ENCODE measurements around the gene EDIL3. TPM values are rescaled to one million over a fixed set of nuclear protein-coding genes. Genes with fewer than 3 reads are reported as not detected.

Gene EDIL3
- total and polyA plus RNA-seq, 2 donors (not counting 1 experiment from before 2014, with no cell fraction given), result 12.1 to 149 TPM

- no peak for DNase-seq (ENCODE audit: low read depth in 2 of 2)
- no peaks in the 10 kb centered on the region for H3K36me3 ChIP-seq (ENCODE audit: control insufficient read depth, insufficient read depth, low read length)
- H3K79me2 ChIP-seq (ENCODE audit: control insufficient read depth, insufficient read depth, low read length), result no peaks in the 10 kb centered on the region
- TF ChIP-seq EZH2 (IDR thresholded peaks at IDR 0.05; ENCODE audit: low read length, missing control alignments), result no peak
- no peak for TF ChIP-seq CTCF (conservative IDR thresholded peaks at IDR 0.05 in 1 of 2, IDR thresholded peaks at IDR 0.05 in 1 of 2; ENCODE audit: low read depth in 1 of 2, low read length in 2 of 2)
- H3K4me1 ChIP-seq (ENCODE audit: control insufficient read depth, extremely low read depth, insufficient read depth, low read length), result no peaks in the 10 kb centered on the region
- no peak overlapping the region for H3K9ac ChIP-seq (ENCODE audit: insufficient read depth, low read length)
- H3K27me3 ChIP-seq (ENCODE audit: control insufficient read depth, insufficient read depth, low read length), result no peaks in the 10 kb centered on the region
- H3K27ac ChIP-seq (ENCODE audit: insufficient read depth, low read length), result no peak overlapping the region
- no peaks in the 10 kb centered on the region for H4K20me1 ChIP-seq (ENCODE audit: control insufficient read depth, extremely low read depth, insufficient read depth, low read length)
- H3K9me3 ChIP-seq (ENCODE audit: control insufficient read depth, insufficient read depth, low read depth, low read length), result no peaks in the 10 kb centered on the region
- H3K4me2 ChIP-seq (ENCODE audit: extremely low read depth, insufficient read depth, low read length), result no peak overlapping the region
- H2AFZ ChIP-seq (ENCODE audit: low read length), result no peak overlapping the region
- H3K4me3 ChIP-seq (replicated peaks in 1 of 4; ENCODE audit: control extremely low read depth in 1 of 4, insufficient read depth in 1 of 4, low read depth in 3 of 4, low read length in 4 of 4), result no peak overlapping the region
Observed at GRCh38 chr5:84130006-84130580, 254.6 kb downstream of the EDIL3 start.

- Histone ChIP-seq H3K4me2 (ENCODE audit: extremely low read depth, insufficient read depth, low read length) (no peak overlapping the region), H3K9ac (ENCODE audit: insufficient read depth, low read length) (no peak overlapping the region), H3K36me3 (ENCODE audit: control insufficient read depth, insufficient read depth, low read length) (no peaks in the 10 kb centered on the region), H3K27me3 (ENCODE audit: control insufficient read depth, insufficient read depth, low read length) (no peaks in the 10 kb centered on the region), H3K79me2 (ENCODE audit: control insufficient read depth, insufficient read depth, low read length) (no peaks in the 10 kb centered on the region), H2AFZ (ENCODE audit: low read length) (no peak overlapping the region), H3K9me3 (ENCODE audit: control insufficient read depth, insufficient read depth, low read depth, low read length) (no peaks in the 10 kb centered on the region), H4K20me1 (ENCODE audit: control insufficient read depth, extremely low read depth, insufficient read depth, low read length) (no peaks in the 10 kb centered on the region), H3K27ac (ENCODE audit: insufficient read depth, low read length) (no peak overlapping the region), H3K4me3 (replicated peaks in 1 of 4; ENCODE audit: control extremely low read depth in 1 of 4, insufficient read depth in 1 of 4, low read depth in 3 of 4, low read length in 4 of 4) (no peak overlapping the region), H3K4me1 (ENCODE audit: control insufficient read depth, extremely low read depth, insufficient read depth, low read length) (no peaks in the 10 kb centered on the region)
- TF ChIP-seq EZH2 (IDR thresholded peaks at IDR 0.05; ENCODE audit: low read length, missing control alignments) (no peak), CTCF (conservative IDR thresholded peaks at IDR 0.05 in 1 of 2, IDR thresholded peaks at IDR 0.05 in 1 of 2; ENCODE audit: low read depth in 1 of 2, low read length in 2 of 2) (no peak)
- no peak for DNase-seq (ENCODE audit: low read depth in 2 of 2)
Observed at GRCh38 chr5:84125216-84125615, 259.5 kb downstream of the EDIL3 start.

- Histone ChIP-seq H2AFZ (ENCODE audit: low read length) (no peak overlapping the region), H3K9ac (ENCODE audit: insufficient read depth, low read length) (no peak overlapping the region), H3K4me2 (ENCODE audit: extremely low read depth, insufficient read depth, low read length) (no peak overlapping the region), H3K9me3 (ENCODE audit: control insufficient read depth, insufficient read depth, low read depth, low read length) (no peaks in the 10 kb centered on the region), H3K4me3 (replicated peaks in 1 of 4; ENCODE audit: control extremely low read depth in 1 of 4, insufficient read depth in 1 of 4, low read depth in 3 of 4, low read length in 4 of 4) (no peak overlapping the region), H3K79me2 (ENCODE audit: control insufficient read depth, insufficient read depth, low read length) (no peaks in the 10 kb centered on the region), H3K4me1 (ENCODE audit: control insufficient read depth, extremely low read depth, insufficient read depth, low read length) (no peaks in the 10 kb centered on the region), H3K27me3 (ENCODE audit: control insufficient read depth, insufficient read depth, low read length) (no peaks in the 10 kb centered on the region), H3K27ac (ENCODE audit: insufficient read depth, low read length) (no peak overlapping the region), H3K36me3 (ENCODE audit: control insufficient read depth, insufficient read depth, low read length) (no peaks in the 10 kb centered on the region), H4K20me1 (ENCODE audit: control insufficient read depth, extremely low read depth, insufficient read depth, low read length) (no peaks in the 10 kb centered on the region)
- DNase-seq (ENCODE audit: low read depth in 2 of 2), result no peak
- no peak for TF ChIP-seq CTCF (conservative IDR thresholded peaks at IDR 0.05 in 1 of 2, IDR thresholded peaks at IDR 0.05 in 1 of 2; ENCODE audit: low read depth in 1 of 2, low read length in 2 of 2)
- TF ChIP-seq EZH2 (IDR thresholded peaks at IDR 0.05; ENCODE audit: low read length, missing control alignments), result no peak
Observed at GRCh38 chr5:84119252-84119651, 265.4 kb downstream of the EDIL3 start.

Measured in fibroblast of lung (primary cell).